Stimulated activated CD4-positive, alpha-beta T cell treated with anti-CD3 and anti-CD28 coated beads, Interleukin-1b, Interleukin-23, amount 100 ng/mL, for 1 hour (primary cell): ENCODE data around the gene ADM.

Experiments
- DNase-seq, 2 donors: peaks; one replicate each; pipeline ENCODE4 v3.0.0-alpha.2; 2020; ENCODE audit warnings: low read depth in 2 of 2

The ADM gene

GRCh38 chr11:10309163-10310093, 4.6 kb downstream of the ADM start:
- DNase-seq = no peak

GRCh38 chr11:10310301-10310841, 5.5 kb downstream of the ADM start:
- DNase-seq = no peak

GRCh38 chr11:10311802-10312201, 6.9 kb downstream of the ADM start:
- no peak for DNase-seq

- no peak for DNase-seq
Measured at GRCh38 chr11:10314199-10315072, 9.6 kb downstream of the ADM start.

- DNase-seq = no peak
Measured at GRCh38 chr11:10315083-10315482, 10.2 kb downstream of the ADM start.

GRCh38 chr11:10317151-10317755, 12.4 kb downstream of the ADM start:
- DNase-seq = no peak

GRCh38 chr11:10317776-10318526, 13.1 kb downstream of the ADM start:
- no peak for DNase-seq

- DNase-seq = no peak
Measured at GRCh38 chr11:10318527-10318802, 13.6 kb downstream of the ADM start.

- no peak for DNase-seq
Measured at GRCh38 chr11:10319702-10320558, 15.1 kb downstream of the ADM start.

GRCh38 chr11:10320736-10321465, 16.0 kb downstream of the ADM start:
- DNase-seq = no peak

- DNase-seq = no peak
Measured at GRCh38 chr11:10322401-10322800, 17.5 kb downstream of the ADM start.

GRCh38 chr11:10322830-10323792, 18.2 kb downstream of the ADM start:
- DNase-seq = no peak

- no peak for DNase-seq
Measured at GRCh38 chr11:10323793-10324170, 18.9 kb downstream of the ADM start.

- no peak for DNase-seq
Measured at GRCh38 chr11:10324474-10324873, 19.6 kb downstream of the ADM start.

- DNase-seq = no peak
Measured at GRCh38 chr11:10325277-10326011, 20.6 kb downstream of the ADM start.

- DNase-seq = no peak
Measured at GRCh38 chr11:10326012-10326964, 21.4 kb downstream of the ADM start.

GRCh38 chr11:10327254-10327653, 22.4 kb downstream of the ADM start:
- DNase-seq = no peak
